Testis (tissue), 5 donors: ENCODE data around the gene SPAAR. TPM values are rescaled to one million over a fixed set of nuclear protein-coding genes. Genes with fewer than 3 reads are reported as not detected.

Source experiments
- DNase-seq: peaks from one replicate; pipeline ENCODE4 v3.0.0-alpha.2; 2019
- H3K27ac ChIP-seq, 2 donors: fragments of 200-600 bp; sonication (generic); one replicate each; pipeline ENCODE4 v1.5.1; 2019
- H3K27me3 ChIP-seq: fragments of 200-600 bp; sonication (generic); one replicate; pipeline ENCODE4 v1.5.1; 2019
- H3K36me3 ChIP-seq: fragments of 200-600 bp; sonication (generic); one replicate; pipeline ENCODE4 v1.5.1; 2017; ENCODE audit warnings: low read depth; ENCODE audit errors: missing control alignments
- H3K4me1 ChIP-seq: fragments of 200-600 bp; sonication (generic); one replicate; pipeline ENCODE4 v1.5.1; 2019
- H3K4me3 ChIP-seq, 2 donors: fragments of 200-600 bp; sonication (generic); one replicate each; pipeline ENCODE4 v1.5.1; 2017 to 2019
- H3K9me3 ChIP-seq: fragments of 200-600 bp; sonication (generic); one replicate; pipeline ENCODE4 v1.5.1; 2017
- CTCF ChIP-seq, 3 experiments: fragments of 450-650 bp in 2 of 3; fragments of 200-600 bp in 1 of 3; sonication (generic) in 1 of 3; IDR thresholded peaks; one replicate each; pipeline ENCODE4 v1.5.1; 2016 to 2019; ENCODE audit warnings: antibody characterized with exemption in 3 of 3, mild to moderate bottlenecking in 2 of 3, moderate library complexity in 1 of 3
- POLR2A ChIP-seq: fragments of 450-650 bp; IDR thresholded peaks from one replicate; pipeline ENCODE4 v1.6.1; 2017; ENCODE audit warnings: antibody characterized with exemption, mild to moderate bottlenecking, moderate library complexity
- WGBS, 2 donors: methylation state at CpG; one replicate each; pipeline ENCODE4 v1.1.5; 2018; 5-methylcytosine and 5-hydroxymethylcytosine counted together
- intact Hi-C: fragments of 100-400 bp; cut with DNase I; formaldehyde crosslinking; loops from one replicate; pipeline ENCODE4 v1.15.1; 2023; ENCODE audit warnings: low total_unique reads
- long read RNA-seq, 2 donors: transcript quantifications; one replicate each; lab custom pipeline, GENCODE V29; 2026
- polyA plus RNA-seq: library from polyadenylated mRNA; stranded (reverse); fragments of 350-450 nt; fragmentation: Illumina TruSeq; extraction: RNeasy Lipid Tissue Mini Kit (QIAGEN cat#74804); gene quantifications from one replicate; pipeline ENCODE4 v1.2.3, GENCODE V29; 2014; ENCODE audit warnings: low read depth, low replicate concordance; ENCODE audit not compliant: insufficient read depth
- total RNA-seq, 2 donors: library from RNA; depleted of rRNA; stranded (reverse); fragments of >200 nt; gene quantifications; one replicate each; pipeline ENCODE4 v1.2.3, GENCODE V29; 2016

Gene SPAAR, protein sequence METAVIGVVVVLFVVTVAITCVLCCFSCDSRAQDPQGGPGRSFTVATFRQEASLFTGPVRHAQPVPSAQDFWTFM
- total RNA-seq = 10 to 100 TPM; 56.9 to 69.8 TPM
- 15.0 TPM for polyA plus RNA-seq
- long read RNA-seq, donor 1, transcript SPAAR-203 (1 exons, 1,538 nt) = major isoform, 5 of 263 reads
- long read RNA-seq, donor 1, partial matches to known transcripts = 258 of 263 reads
- long read RNA-seq, donor 1, other reads (novel, unspliced or antisense) = 0 of 263 reads
- long read RNA-seq, donor 2, partial matches to known transcripts = 0 of 2 reads
- long read RNA-seq, donor 2, other reads (novel, unspliced or antisense) = 0 of 2 reads

- 49 to 79% methylated on average over 6 to 11 of the region's 11 CpGs for whole genome bisulfite sequencing, 2 donors
- Histone ChIP-seq H3K27me3 (no peaks in the 10 kb centered on the region), H3K36me3 (no peaks in the 10 kb centered on the region), H3K4me1 (peaks cover 58% of the 10 kb centered on the region), H3K9me3 (no peaks in the 10 kb centered on the region), H3K4me3 (peak within 1 kb of the TSS; percentile 36 to 65), H3K27ac (peak within 1 kb of the TSS; percentile 91 to 95)
- TF ChIP-seq CTCF (IDR thresholded peaks at IDR 0.05) = no peak
- no peak for TF ChIP-seq POLR2A
- intact Hi-C loops = no loop called here
- DNase-seq = no peak
Measured at GRCh38 chr9:35909274-35909673, at the start of gene SPAAR. Gene SPAAR (plus strand): TSS chr9:35909490. CDS start chr9:35910464, 974 bp downstream.

- Histone ChIP-seq H3K9me3 (no peaks in the 10 kb centered on the region), H3K27me3 (no peaks in the 10 kb centered on the region), H3K4me1 (no peaks in the 10 kb centered on the region), H3K36me3 (no peaks in the 10 kb centered on the region), H3K4me3 (no peak overlapping the region), H3K27ac (no peak overlapping the region)
- intact Hi-C loops = no loop called here
- WGBS, 2 donors = 40 to 41% methylated on average over 3 of the region's 3 CpGs
- TF ChIP-seq POLR2A (no peak), CTCF (IDR thresholded peaks at IDR 0.05) (no peak)
- peak; percentile 42 for DNase-seq
Measured at GRCh38 chr9:35859990-35860339, 49.3 kb upstream of the SPAAR start.

- no peak overlapping the region for H3K4me3 ChIP-seq
- DNase-seq = no peak
- WGBS, 2 donors = 73 to 81% methylated on average over 12 of the region's 12 CpGs
- no peak overlapping the region for H3K27ac ChIP-seq
- no peaks in the 10 kb centered on the region for H3K4me1 ChIP-seq
- H3K27me3 ChIP-seq = no peaks in the 10 kb centered on the region
- intact Hi-C loops = no loop called here
- TF ChIP-seq POLR2A (no peak), CTCF (IDR thresholded peaks at IDR 0.05) (no peak)
- H3K9me3 ChIP-seq = no peaks in the 10 kb centered on the region
- no peaks in the 10 kb centered on the region for H3K36me3 ChIP-seq
Measured at GRCh38 chr9:35861161-35861897, 48.0 kb upstream of the SPAAR start.

GRCh38 chr9:35862328-35862727, 47.0 kb upstream of the SPAAR start:
- intact Hi-C loops = no loop called here
- Histone ChIP-seq H3K27ac (no peak overlapping the region), H3K27me3 (no peaks in the 10 kb centered on the region), H3K9me3 (no peaks in the 10 kb centered on the region), H3K4me3 (no peak overlapping the region), H3K4me1 (no peaks in the 10 kb centered on the region), H3K36me3 (no peaks in the 10 kb centered on the region)
- DNase-seq = no peak
- WGBS, 2 donors = 84 to 90% methylated on average over 4 of the region's 4 CpGs
- TF ChIP-seq CTCF (IDR thresholded peaks at IDR 0.05) (no peak), POLR2A (no peak)
